ENCODE data around the gene PIEZO1. TPM values are rescaled to one million over a fixed set of nuclear protein-coding genes. Genes with fewer than 3 reads are reported as not detected.

The PIEZO1 gene
- total RNA-seq = 108 and 118 TPM in 2 replicates
- 60.9 TPM for total RNA-seq (2013)
- 331 and 354 TPM in 2 replicates for polyA plus RNA-seq
- 179 and 328 TPM in 2 replicates for polyA minus RNA-seq

GRCh38 chr16:88785106-88785924, at the start of gene PIEZO1:
Gene PIEZO1 (minus strand): TSS chr16:88785220. CDS start chr16:88784964, 256 bp downstream.
- Histone ChIP-seq H3K4me3 (ENCODE audit: control extremely low read depth in 1 of 5, extremely low read depth in 1 of 5, insufficient read depth in 1 of 5, low read depth in 2 of 5, low read length in 4 of 5) (peak within 1 kb of the TSS in 4 of 5 experiments; percentile 48 to 71 (median 64)), H2AFZ (ENCODE audit: insufficient read depth, low read depth, low read length, poor library complexity, severe bottlenecking) (peak within 1 kb of the TSS; percentile 82), H3K27me3 (replicated peaks in 1 of 4; ENCODE audit: control extremely low read depth in 1 of 4, control insufficient read depth in 3 of 4, insufficient read depth in 4 of 4, low read length in 3 of 4) (no peaks in the 10 kb centered on the region), H3K36me3 (replicated peaks in 1 of 2; ENCODE audit: control extremely low read depth in 1 of 2, control insufficient read depth in 1 of 2, extremely low read depth in 1 of 2, insufficient read depth in 2 of 2, low read length in 1 of 2) (no peaks in the 10 kb centered on the region), H4K20me1 (ENCODE audit: control insufficient read depth, insufficient read depth, low read length, poor library complexity, severe bottlenecking) (peaks cover 19% of the 10 kb centered on the region), H3K4me2 (replicated peaks; ENCODE audit: low read depth, low read length, poor library complexity, severe bottlenecking) (peak within 1 kb of the TSS; percentile 95), H3K9me3 (ENCODE audit: control extremely low read depth in 1 of 3, control insufficient read depth in 2 of 3, insufficient read depth in 1 of 3, low read length in 2 of 3) (no peaks in the 10 kb centered on the region), H3K9ac (ENCODE audit: low read length) (peak within 1 kb of the TSS; percentile 65), H3K27ac (ENCODE audit: low read length in 2 of 2) (peak within 1 kb of the TSS; percentile 26 to 77), H3K4me1 (ENCODE audit: control insufficient read depth in 2 of 2, insufficient read depth in 2 of 2, low read length in 2 of 2) (peaks cover 52 to 55% of the 10 kb centered on the region in 2 donors), H3K79me2 (ENCODE audit: control insufficient read depth, insufficient read depth, low read length) (peaks cover 11% of the 10 kb centered on the region)
- no peaks in the 10 kb centered on the region for H3K27me3 Mint-ChIP-seq
- ATAC-seq (ENCODE audit: low read depth) (peak; percentile 36), DNase-seq (peak; percentile 89)
- peak within 1 kb of the TSS; percentile 73 for H3K4me3 Mint-ChIP-seq
- H3K9me3 Mint-ChIP-seq (ENCODE audit: insufficient read depth) = no peaks in the 10 kb centered on the region
- ChIA-PET CTCF (interaction anchor here (0.6 to 9.9 kb wide), 7 partner anchors 16 to 104 kb away, joined by 3 to 138 read pairs (median 4); no protein-coding TSS in a partner anchor), POLR2A (interaction anchor here (1.0 to 2.6 kb wide), 3 partner anchors 15 to 48 kb away, joined by 3 to 12 read pairs (median 6); no protein-coding TSS in a partner anchor)
- peaks cover 47% of the 10 kb centered on the region for H3K4me1 Mint-ChIP-seq
- 2% methylated on average over 110 of the region's 110 CpGs for WGBS (ENCODE audit: insufficient coverage)
- TF ChIP-seq EZH2 (IDR thresholded peaks at IDR 0.05; ENCODE audit: borderline replicate concordance, insufficient read depth, low read depth, low read length, poor library complexity, severe bottlenecking) (no peak), CTCF (IDR thresholded peaks at IDR 0.05) (peak; percentile 87)
- intact Hi-C loops (cut with micrococcal nuclease) = loop anchor here (1.0 to 10.0 kb wide), 7 partner anchors 17 to 331 kb away; partner anchors contain the start of genes CDT1, IL17C, TRAPPC2L and ZFPM1
- H3K27ac Mint-ChIP-seq = peak within 1 kb of the TSS; percentile 77

DNA sequence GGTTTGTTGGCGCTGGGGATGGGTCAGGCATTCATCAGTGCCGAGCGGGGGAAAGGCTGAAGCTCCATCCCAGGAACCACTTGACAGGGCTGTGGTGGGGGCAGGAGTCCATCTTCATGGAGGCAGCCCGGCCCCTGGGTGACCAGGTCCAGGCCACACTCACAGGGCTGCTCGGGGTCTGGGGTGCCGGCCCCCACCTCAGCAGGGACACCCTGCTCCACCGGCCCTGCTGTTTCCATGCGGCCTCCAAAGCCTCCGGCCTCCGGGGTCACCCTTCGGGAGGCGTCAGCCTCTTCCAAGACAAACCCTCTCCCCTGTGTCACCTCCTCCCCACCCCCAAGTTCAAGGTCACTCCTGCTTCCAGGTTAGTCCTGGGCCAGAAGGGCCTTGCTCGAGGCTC, 49.6 kb upstream of the PIEZO1 start:
- ATAC-seq (ENCODE audit: low read depth) = no peak
- no peak overlapping the region for H3K9ac ChIP-seq (ENCODE audit: low read length)
- no peaks in the 10 kb centered on the region for H3K27me3 Mint-ChIP-seq
- H2AFZ ChIP-seq (ENCODE audit: insufficient read depth, low read depth, low read length, poor library complexity, severe bottlenecking) = no peak overlapping the region
- no peaks in the 10 kb centered on the region for H3K9me3 ChIP-seq (ENCODE audit: control extremely low read depth in 1 of 3, control insufficient read depth in 2 of 3, insufficient read depth in 1 of 3, low read length in 2 of 3)
- 97% methylated on average over 11 of the region's 13 CpGs for WGBS (ENCODE audit: insufficient coverage)
- H3K79me2 ChIP-seq (ENCODE audit: control insufficient read depth, insufficient read depth, low read length) = no peaks in the 10 kb centered on the region
- H3K4me3 ChIP-seq (ENCODE audit: control extremely low read depth in 1 of 5, extremely low read depth in 1 of 5, insufficient read depth in 1 of 5, low read depth in 2 of 5, low read length in 4 of 5) = no peak overlapping the region
- no peaks in the 10 kb centered on the region for H3K4me1 ChIP-seq (ENCODE audit: control insufficient read depth in 2 of 2, insufficient read depth in 2 of 2, low read length in 2 of 2)
- H3K4me1 Mint-ChIP-seq = peaks cover 2% of the 10 kb centered on the region
- H3K27ac ChIP-seq (ENCODE audit: low read length in 2 of 2) = no peak overlapping the region
- no peak overlapping the region for H3K4me3 Mint-ChIP-seq
- no peaks in the 10 kb centered on the region for H3K27me3 ChIP-seq (replicated peaks in 1 of 4; ENCODE audit: control extremely low read depth in 1 of 4, control insufficient read depth in 3 of 4, insufficient read depth in 4 of 4, low read length in 3 of 4)
- ChIA-PET CTCF (no interaction called here), POLR2A (no interaction called here)
- no peak overlapping the region for H3K27ac Mint-ChIP-seq
- intact Hi-C loops (cut with micrococcal nuclease) = no loop called here
- no peak overlapping the region for H3K4me2 ChIP-seq (replicated peaks; ENCODE audit: low read depth, low read length, poor library complexity, severe bottlenecking)
- no peaks in the 10 kb centered on the region for H4K20me1 ChIP-seq (ENCODE audit: control insufficient read depth, insufficient read depth, low read length, poor library complexity, severe bottlenecking)
- H3K36me3 ChIP-seq (replicated peaks in 1 of 2; ENCODE audit: control extremely low read depth in 1 of 2, control insufficient read depth in 1 of 2, extremely low read depth in 1 of 2, insufficient read depth in 2 of 2, low read length in 1 of 2) = peaks cover 0 to 3% of the 10 kb centered on the region in 2 experiments
- DNase-seq = no peak
- no peaks in the 10 kb centered on the region for H3K9me3 Mint-ChIP-seq (ENCODE audit: insufficient read depth)
- no peak for TF ChIP-seq EZH2 (IDR thresholded peaks at IDR 0.05; ENCODE audit: borderline replicate concordance, insufficient read depth, low read depth, low read length, poor library complexity, severe bottlenecking)
- no peak for TF ChIP-seq CTCF (IDR thresholded peaks at IDR 0.05)

All from B cell (primary cell).